Fibroblast of lung (primary cell): ENCODE data around the gene CFAP61. TPM values are rescaled to one million over a fixed set of nuclear protein-coding genes. Genes with fewer than 3 reads are reported as not detected.

ENCODE experiments used
- DNase-seq, 2 donors: peaks; one replicate each; pipeline versions ENCODE4 v3.0.0 to v3.0.0-alpha.2; 2010; ENCODE audit warnings: low read depth in 2 of 2
- H2AFZ ChIP-seq: 2 replicates; pipeline ENCODE4 v1.5.1; 2012; ENCODE audit warnings: low read length, control low read depth, inconsistent platforms
- H3K27ac ChIP-seq: 2 replicates; pipeline ENCODE4 v1.5.1; 2011; ENCODE audit warnings: low read length, control low read depth; ENCODE audit not compliant: insufficient read depth
- H3K27me3 ChIP-seq: 2 replicates; pipeline ENCODE4 v1.5.1; 2011; ENCODE audit warnings: mild to moderate bottlenecking, low read length; ENCODE audit not compliant: control insufficient read depth, insufficient read depth
- H3K36me3 ChIP-seq: 2 replicates; pipeline ENCODE4 v1.5.1; 2011; ENCODE audit warnings: low read length; ENCODE audit not compliant: control insufficient read depth, insufficient read depth
- H3K4me1 ChIP-seq: 2 replicates; pipeline ENCODE4 v1.5.1; 2011; ENCODE audit warnings: low read length; ENCODE audit not compliant: control insufficient read depth, insufficient read depth; ENCODE audit errors: extremely low read depth
- H3K4me2 ChIP-seq: 2 replicates; pipeline ENCODE4 v1.5.1; 2011; ENCODE audit warnings: low read length, control low read depth; ENCODE audit not compliant: insufficient read depth; ENCODE audit errors: extremely low read depth
- H3K4me3 ChIP-seq, 4 experiments: fragments of 200-600 bp in 1 of 4; sonication (generic) in 1 of 4; replicated peaks in 1 of 4; 2 replicates each; pipeline ENCODE4 v1.5.1; 2011 to 2016; ENCODE audit warnings: low read length in 4 of 4, low read depth in 3 of 4, mild to moderate bottlenecking in 3 of 4, control low read depth in 2 of 4, inconsistent platforms in 1 of 4, mixed read lengths in 1 of 4; ENCODE audit not compliant: insufficient read depth in 1 of 4; ENCODE audit errors: control extremely low read depth in 1 of 4
- H3K79me2 ChIP-seq: 2 replicates; pipeline ENCODE4 v1.5.1; 2012; ENCODE audit warnings: mild to moderate bottlenecking, low read length, inconsistent platforms; ENCODE audit not compliant: control insufficient read depth, insufficient read depth
- H3K9ac ChIP-seq: 2 replicates; pipeline ENCODE4 v1.5.1; 2011; ENCODE audit warnings: mild to moderate bottlenecking, low read length, control low read depth; ENCODE audit not compliant: insufficient read depth
- H3K9me3 ChIP-seq: 2 replicates; pipeline ENCODE4 v1.5.1; 2012; ENCODE audit warnings: low read depth, low read length; ENCODE audit not compliant: control insufficient read depth, insufficient read depth
- H4K20me1 ChIP-seq: 2 replicates; pipeline ENCODE4 v1.5.1; 2011; ENCODE audit warnings: low read length; ENCODE audit not compliant: control insufficient read depth, insufficient read depth; ENCODE audit errors: extremely low read depth
- EZH2 ChIP-seq: IDR thresholded peaks from 2 replicates; pipeline ENCODE4 v1.5.1; 2012; ENCODE audit warnings: low read length, control low read depth, mild to moderate bottlenecking; ENCODE audit errors: missing control alignments
- polyA plus RNA-seq, 2 donors: library from polyadenylated mRNA; depleted of rRNA in 1 of 2; stranded (reverse) in 1 of 2; unstranded in 1 of 2; fragments of >200 nt; gene quantifications; 2 replicates each; pipeline ENCODE4 v1.2.1, GENCODE V29; 2011 to 2012; ENCODE audit warnings: missing spikeins in 1 of 2
- total RNA-seq: library from RNA; depleted of rRNA; stranded (reverse); fragments of >200 nt; gene quantifications from 2 replicates; pipeline ENCODE4 v1.2.1, GENCODE V29; 2014
- TF ChIP-seq, protein P1 (sequence below), 2 donors: IDR thresholded peaks in 1 of 2; conservative IDR thresholded peaks in 1 of 2; 1 replicate in 1 of 2; 2 replicates in 1 of 2; pipeline ENCODE4 v1.5.1; 2011 to 2012; ENCODE audit warnings: low read length in 2 of 2, control low read depth in 1 of 2, inconsistent platforms in 1 of 2, low read depth in 1 of 2, mild to moderate bottlenecking in 1 of 2

The CFAP61 gene
- total and polyA plus RNA-seq, 2 donors (not counting 1 experiment from before 2014, with no cell fraction given), result not detected

DNA sequence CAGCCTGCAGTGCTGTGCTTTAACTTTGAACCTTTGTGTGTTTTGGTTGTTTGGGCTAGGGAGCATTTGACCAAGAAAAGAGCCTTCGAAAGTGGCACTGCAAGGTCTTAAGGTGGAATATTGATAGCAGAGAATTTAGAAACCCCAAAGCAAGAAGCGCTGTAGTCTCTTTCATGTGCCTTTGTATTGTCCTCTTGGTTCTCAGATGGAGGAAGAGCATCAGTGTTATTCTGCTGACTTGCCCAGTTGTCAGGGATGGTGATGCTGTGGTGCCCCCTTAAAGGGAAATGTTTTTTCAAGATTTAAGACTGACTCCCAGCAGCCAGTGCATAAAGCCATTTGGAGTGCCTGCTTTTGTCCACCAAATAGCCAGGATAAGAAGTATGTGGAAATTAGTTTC is 212.9 kb downstream of the CFAP61 start:
- no peak overlapping the region for H3K4me3 ChIP-seq
- H4K20me1 ChIP-seq, result no peaks in the 10 kb centered on the region
- H3K9ac ChIP-seq, result no peak overlapping the region
- H3K4me2 ChIP-seq, result no peak overlapping the region
- H3K36me3 ChIP-seq, result no peaks in the 10 kb centered on the region
- DNase-seq, result no peak
- no peak for TF ChIP-seq EZH2
- TF ChIP-seq, protein P1, sequence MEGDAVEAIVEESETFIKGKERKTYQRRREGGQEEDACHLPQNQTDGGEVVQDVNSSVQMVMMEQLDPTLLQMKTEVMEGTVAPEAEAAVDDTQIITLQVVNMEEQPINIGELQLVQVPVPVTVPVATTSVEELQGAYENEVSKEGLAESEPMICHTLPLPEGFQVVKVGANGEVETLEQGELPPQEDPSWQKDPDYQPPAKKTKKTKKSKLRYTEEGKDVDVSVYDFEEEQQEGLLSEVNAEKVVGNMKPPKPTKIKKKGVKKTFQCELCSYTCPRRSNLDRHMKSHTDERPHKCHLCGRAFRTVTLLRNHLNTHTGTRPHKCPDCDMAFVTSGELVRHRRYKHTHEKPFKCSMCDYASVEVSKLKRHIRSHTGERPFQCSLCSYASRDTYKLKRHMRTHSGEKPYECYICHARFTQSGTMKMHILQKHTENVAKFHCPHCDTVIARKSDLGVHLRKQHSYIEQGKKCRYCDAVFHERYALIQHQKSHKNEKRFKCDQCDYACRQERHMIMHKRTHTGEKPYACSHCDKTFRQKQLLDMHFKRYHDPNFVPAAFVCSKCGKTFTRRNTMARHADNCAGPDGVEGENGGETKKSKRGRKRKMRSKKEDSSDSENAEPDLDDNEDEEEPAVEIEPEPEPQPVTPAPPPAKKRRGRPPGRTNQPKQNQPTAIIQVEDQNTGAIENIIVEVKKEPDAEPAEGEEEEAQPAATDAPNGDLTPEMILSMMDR (conservative IDR thresholded peaks at IDR 0.05 in 1 of 2, IDR thresholded peaks at IDR 0.05 in 1 of 2; ENCODE audit: low read depth in 1 of 2, low read length in 2 of 2), result no peak
- no peaks in the 10 kb centered on the region for H3K79me2 ChIP-seq
- no peak overlapping the region for H2AFZ ChIP-seq
- H3K9me3 ChIP-seq, result no peaks in the 10 kb centered on the region
- no peaks in the 10 kb centered on the region for H3K27me3 ChIP-seq
- H3K4me1 ChIP-seq, result no peaks in the 10 kb centered on the region
- H3K27ac ChIP-seq, result no peak overlapping the region

DNA sequence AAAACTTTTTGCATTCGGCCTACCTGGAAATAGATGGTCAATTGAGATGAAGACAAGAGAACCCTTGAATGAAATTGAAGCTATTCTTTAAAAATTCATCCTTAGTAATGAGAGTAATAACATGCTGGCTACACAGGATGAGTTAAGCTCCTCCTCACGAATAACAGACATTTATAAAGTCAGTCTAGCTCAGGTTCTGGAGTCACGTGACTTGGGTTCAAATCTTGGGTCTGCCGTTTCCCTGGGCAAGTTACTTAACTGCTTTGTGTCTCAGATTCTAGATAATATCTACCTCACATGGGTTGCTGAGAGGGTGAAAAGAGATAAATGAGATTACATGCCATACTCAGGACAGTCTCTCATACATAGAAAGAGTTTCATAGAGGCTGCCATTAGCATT is 214.2 kb downstream of the CFAP61 start:
- no peak for DNase-seq
- Histone ChIP-seq H3K79me2 (no peaks in the 10 kb centered on the region), H3K27me3 (no peaks in the 10 kb centered on the region), H3K4me3 (no peak overlapping the region), H3K9me3 (no peaks in the 10 kb centered on the region), H3K4me1 (no peaks in the 10 kb centered on the region), H3K36me3 (no peaks in the 10 kb centered on the region), H3K27ac (no peak overlapping the region), H3K9ac (no peak overlapping the region), H4K20me1 (no peaks in the 10 kb centered on the region), H3K4me2 (no peak overlapping the region), H2AFZ (no peak overlapping the region)
- TF ChIP-seq, protein P1 (conservative IDR thresholded peaks at IDR 0.05 in 1 of 2, IDR thresholded peaks at IDR 0.05 in 1 of 2; ENCODE audit: low read depth in 1 of 2, low read length in 2 of 2), result no peak
- no peak for TF ChIP-seq EZH2

DNA sequence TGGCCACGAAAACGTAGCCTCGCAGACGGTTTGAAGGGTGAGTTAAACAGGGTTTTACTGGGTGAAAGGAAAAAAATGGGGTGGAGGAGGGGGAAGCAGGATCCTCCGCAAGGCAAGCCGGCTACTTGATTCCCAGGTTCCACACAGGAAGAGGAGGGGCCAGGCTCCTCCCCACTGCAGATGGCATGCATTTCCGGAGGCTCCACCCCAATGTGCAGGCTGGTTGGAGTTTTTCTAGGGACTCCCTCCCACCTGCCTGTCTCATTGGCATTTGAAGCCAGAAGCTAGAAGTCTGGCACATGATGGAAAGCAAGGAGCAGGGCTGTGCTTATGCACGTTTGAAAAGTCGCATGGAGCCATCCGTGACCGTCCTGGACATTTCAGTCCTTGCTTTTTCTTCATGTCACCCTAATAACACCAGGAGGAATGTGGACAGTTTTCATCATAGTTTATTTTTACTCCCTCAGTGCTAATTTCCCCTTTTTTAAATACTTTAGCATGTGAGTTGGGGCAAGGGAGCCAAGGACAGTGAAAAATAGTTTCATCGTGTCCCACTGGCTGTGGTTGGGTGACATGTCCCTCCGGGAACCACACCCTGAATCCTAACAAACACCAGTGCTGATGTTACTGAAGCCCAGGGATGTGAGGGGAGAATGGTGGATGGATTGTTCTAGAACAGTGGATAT is 215.5 kb downstream of the CFAP61 start:
- H2AFZ ChIP-seq, result no peak overlapping the region
- no peaks in the 10 kb centered on the region for H3K36me3 ChIP-seq
- no peaks in the 10 kb centered on the region for H3K27me3 ChIP-seq
- no peak for DNase-seq
- no peaks in the 10 kb centered on the region for H3K79me2 ChIP-seq
- TF ChIP-seq, protein P1 (conservative IDR thresholded peaks at IDR 0.05 in 1 of 2, IDR thresholded peaks at IDR 0.05 in 1 of 2; ENCODE audit: low read depth in 1 of 2, low read length in 2 of 2), result no peak
- no peak for TF ChIP-seq EZH2
- no peaks in the 10 kb centered on the region for H4K20me1 ChIP-seq
- H3K4me2 ChIP-seq, result no peak overlapping the region
- H3K9ac ChIP-seq, result no peak overlapping the region
- H3K9me3 ChIP-seq, result no peaks in the 10 kb centered on the region
- H3K4me1 ChIP-seq, result no peaks in the 10 kb centered on the region
- H3K27ac ChIP-seq, result no peak overlapping the region
- no peak overlapping the region for H3K4me3 ChIP-seq
